ENCODE data around the gene IL17F. TPM values are rescaled to one million over a fixed set of nuclear protein-coding genes. Genes with fewer than 3 reads are reported as not detected.

Gene IL17F
- total RNA-seq, 1 donor from 2014 or later = not detected

- Histone ChIP-seq H3K4me1 (ENCODE audit: control insufficient read depth in 3 of 3, insufficient read depth in 3 of 3, low read length in 3 of 3) (no peaks in the 10 kb centered on the region), H3K9ac (ENCODE audit: low read depth in 1 of 3, low read length in 3 of 3) (no peak overlapping the region), H3K27ac (ENCODE audit: low read depth, low read length) (no peak overlapping the region), H3K27me3 (ENCODE audit: control insufficient read depth in 3 of 3, insufficient read depth in 3 of 3, low read length in 3 of 3) (peaks cover 3 to 4% (median 3%) of the 10 kb centered on the region in 3 donors), H3K9me3 (ENCODE audit: control insufficient read depth in 3 of 3, low read length in 3 of 3) (no peaks in the 10 kb centered on the region), H3K36me3 (ENCODE audit: control insufficient read depth in 3 of 3, insufficient read depth in 3 of 3, low read length in 3 of 3) (no peaks in the 10 kb centered on the region), H3K4me3 (ENCODE audit: low read length in 3 of 3) (no peak overlapping the region)
Observed at GRCh38 chr6:52251113-52251512, 6.8 kb upstream of the IL17F start.

DNA sequence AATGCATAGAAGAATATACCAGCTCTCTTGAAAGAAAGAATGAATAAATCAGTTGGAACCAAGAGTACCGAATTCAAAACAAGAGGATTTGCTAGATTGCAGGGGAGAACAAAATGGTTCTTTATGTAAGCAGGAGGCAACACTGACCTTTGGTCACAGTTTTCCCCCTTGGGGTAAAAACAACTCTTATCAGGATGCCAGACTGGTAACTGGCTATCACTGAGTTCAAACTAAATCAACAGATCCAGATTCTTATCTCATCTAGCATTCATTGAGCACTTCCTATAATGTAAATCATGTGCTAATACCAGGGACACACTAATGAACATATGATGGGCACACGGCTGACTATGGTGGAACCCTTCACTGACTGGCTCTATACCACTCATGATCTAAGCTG lies 4.8 kb upstream of the IL17F start:
- no peak overlapping the region for H3K4me3 ChIP-seq (ENCODE audit: low read length in 3 of 3)
- H3K36me3 ChIP-seq (ENCODE audit: control insufficient read depth in 3 of 3, insufficient read depth in 3 of 3, low read length in 3 of 3) = no peaks in the 10 kb centered on the region
- H3K9me3 ChIP-seq (ENCODE audit: control insufficient read depth in 3 of 3, low read length in 3 of 3) = no peaks in the 10 kb centered on the region
- H3K9ac ChIP-seq (ENCODE audit: low read depth in 1 of 3, low read length in 3 of 3) = no peak overlapping the region
- no peaks in the 10 kb centered on the region for H3K4me1 ChIP-seq (ENCODE audit: control insufficient read depth in 3 of 3, insufficient read depth in 3 of 3, low read length in 3 of 3)
- peaks cover 0 to 3% (median 0%) of the 10 kb centered on the region in 3 donors for H3K27me3 ChIP-seq (ENCODE audit: control insufficient read depth in 3 of 3, insufficient read depth in 3 of 3, low read length in 3 of 3)
- no peak overlapping the region for H3K27ac ChIP-seq (ENCODE audit: low read depth, low read length)

- no peak overlapping the region for H3K27ac ChIP-seq (ENCODE audit: low read depth, low read length)
- H3K27me3 ChIP-seq (ENCODE audit: control insufficient read depth in 3 of 3, insufficient read depth in 3 of 3, low read length in 3 of 3) = peaks cover 0 to 3% (median 0%) of the 10 kb centered on the region in 3 donors
- no peaks in the 10 kb centered on the region for H3K36me3 ChIP-seq (ENCODE audit: control insufficient read depth in 3 of 3, insufficient read depth in 3 of 3, low read length in 3 of 3)
- H3K4me3 ChIP-seq (ENCODE audit: low read length in 3 of 3) = no peak overlapping the region
- no peaks in the 10 kb centered on the region for H3K4me1 ChIP-seq (ENCODE audit: control insufficient read depth in 3 of 3, insufficient read depth in 3 of 3, low read length in 3 of 3)
- no peak overlapping the region for H3K9ac ChIP-seq (ENCODE audit: low read depth in 1 of 3, low read length in 3 of 3)
- no peaks in the 10 kb centered on the region for H3K9me3 ChIP-seq (ENCODE audit: control insufficient read depth in 3 of 3, low read length in 3 of 3)
Observed at GRCh38 chr6:52245425-52245824, 1.1 kb upstream of the IL17F start.

DNA sequence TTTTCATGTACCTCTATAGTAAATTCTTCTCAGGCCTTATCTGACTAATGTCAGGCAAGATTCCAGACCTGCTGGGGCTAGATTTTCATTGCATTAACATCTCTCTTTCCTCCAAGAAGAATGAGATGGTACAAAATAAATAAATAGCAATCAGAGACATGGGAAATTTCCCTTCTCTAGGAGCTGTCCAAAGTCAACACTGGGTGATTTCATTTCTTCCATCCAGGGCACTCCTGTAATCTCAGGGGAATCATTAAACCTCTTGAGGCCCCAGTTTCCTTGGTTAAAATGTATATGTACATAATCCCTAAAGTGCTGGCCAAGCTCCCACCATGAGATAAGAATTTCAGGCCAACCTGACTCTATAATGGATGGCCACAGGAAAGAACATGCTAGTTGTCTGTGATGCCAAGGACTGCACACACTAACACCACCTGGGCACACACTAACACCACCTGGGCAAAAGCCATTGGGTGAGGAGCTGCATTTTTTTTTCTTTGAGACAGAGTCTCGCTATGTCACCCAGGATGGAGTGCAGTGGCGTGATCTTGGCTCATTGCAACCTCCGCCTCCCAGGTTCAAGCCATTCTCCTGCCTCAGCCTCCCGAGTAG lies 912 bp downstream of the IL17F start:
- H3K27ac ChIP-seq (ENCODE audit: low read depth, low read length) = no peak overlapping the region
- H3K4me3 ChIP-seq (ENCODE audit: low read length in 3 of 3) = no peak overlapping the region
- H3K9me3 ChIP-seq (ENCODE audit: control insufficient read depth in 3 of 3, low read length in 3 of 3) = no peaks in the 10 kb centered on the region
- no peak overlapping the region for H3K9ac ChIP-seq (ENCODE audit: low read depth in 1 of 3, low read length in 3 of 3)
- no peaks in the 10 kb centered on the region for H3K27me3 ChIP-seq (ENCODE audit: control insufficient read depth in 3 of 3, insufficient read depth in 3 of 3, low read length in 3 of 3)
- no peaks in the 10 kb centered on the region for H3K36me3 ChIP-seq (ENCODE audit: control insufficient read depth in 3 of 3, insufficient read depth in 3 of 3, low read length in 3 of 3)
- no peaks in the 10 kb centered on the region for H3K4me1 ChIP-seq (ENCODE audit: control insufficient read depth in 3 of 3, insufficient read depth in 3 of 3, low read length in 3 of 3)

- H3K36me3 ChIP-seq (ENCODE audit: control insufficient read depth in 3 of 3, insufficient read depth in 3 of 3, low read length in 3 of 3) = no peaks in the 10 kb centered on the region
- no peaks in the 10 kb centered on the region for H3K9me3 ChIP-seq (ENCODE audit: control insufficient read depth in 3 of 3, low read length in 3 of 3)
- no peak overlapping the region for H3K4me3 ChIP-seq (ENCODE audit: low read length in 3 of 3)
- no peaks in the 10 kb centered on the region for H3K4me1 ChIP-seq (ENCODE audit: control insufficient read depth in 3 of 3, insufficient read depth in 3 of 3, low read length in 3 of 3)
- peaks cover 0 to 3% (median 0%) of the 10 kb centered on the region in 3 donors for H3K27me3 ChIP-seq (ENCODE audit: control insufficient read depth in 3 of 3, insufficient read depth in 3 of 3, low read length in 3 of 3)
- no peak overlapping the region for H3K9ac ChIP-seq (ENCODE audit: low read depth in 1 of 3, low read length in 3 of 3)
- H3K27ac ChIP-seq (ENCODE audit: low read depth, low read length) = no peak overlapping the region
Observed at GRCh38 chr6:52241819-52242218, 2.5 kb downstream of the IL17F start.

DNA sequence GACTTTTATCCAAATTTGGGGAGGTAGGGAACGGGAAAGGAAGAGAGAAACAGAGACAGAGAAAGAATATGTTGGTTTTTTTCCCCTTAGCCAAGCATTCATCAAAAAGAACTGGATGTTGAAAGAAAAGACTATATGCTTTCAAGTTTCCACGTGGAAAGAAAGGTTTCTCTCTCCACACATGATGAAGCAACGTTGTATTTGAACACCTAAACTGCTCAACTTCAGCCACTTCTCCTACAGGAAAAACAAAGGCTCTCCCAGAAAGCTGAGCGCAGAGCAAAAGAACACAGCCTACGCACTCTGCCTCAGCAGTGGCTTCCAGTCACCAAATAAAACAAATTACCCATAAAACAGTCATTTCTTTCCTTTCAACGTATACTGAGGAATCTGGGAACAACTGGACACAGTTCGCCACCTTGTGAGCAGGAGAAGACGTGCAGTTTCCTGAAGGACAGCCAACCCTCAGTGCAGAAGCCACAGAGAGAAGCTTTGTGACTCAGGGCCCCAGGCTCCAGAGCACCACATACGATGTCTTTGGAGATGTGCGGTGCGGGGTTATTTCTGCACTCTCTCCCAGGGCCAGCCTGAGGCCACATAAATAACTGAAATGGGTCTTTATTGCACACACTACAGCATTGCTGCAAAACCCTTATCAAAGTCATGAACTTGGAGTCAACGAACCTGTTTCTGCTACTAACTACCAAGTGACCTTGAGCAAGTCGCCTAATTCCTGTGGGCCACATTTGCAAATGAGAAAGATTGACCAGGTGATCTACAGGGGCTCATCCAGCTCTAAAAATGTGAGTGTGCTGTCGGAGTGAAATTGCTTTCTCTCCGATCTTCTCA lies 10.1 kb downstream of the IL17F start:
- H3K9me3 ChIP-seq (ENCODE audit: control insufficient read depth in 3 of 3, low read length in 3 of 3) = no peaks in the 10 kb centered on the region
- no peak overlapping the region for H3K4me3 ChIP-seq (ENCODE audit: low read length in 3 of 3)
- H3K27me3 ChIP-seq (ENCODE audit: control insufficient read depth in 3 of 3, insufficient read depth in 3 of 3, low read length in 3 of 3) = peaks cover 0 to 3% (median 0%) of the 10 kb centered on the region in 3 donors
- no peaks in the 10 kb centered on the region for H3K36me3 ChIP-seq (ENCODE audit: control insufficient read depth in 3 of 3, insufficient read depth in 3 of 3, low read length in 3 of 3)
- no peak overlapping the region for H3K27ac ChIP-seq (ENCODE audit: low read depth, low read length)
- no peak overlapping the region for H3K9ac ChIP-seq (ENCODE audit: low read depth in 1 of 3, low read length in 3 of 3)
- no peaks in the 10 kb centered on the region for H3K4me1 ChIP-seq (ENCODE audit: control insufficient read depth in 3 of 3, insufficient read depth in 3 of 3, low read length in 3 of 3)

DNA sequence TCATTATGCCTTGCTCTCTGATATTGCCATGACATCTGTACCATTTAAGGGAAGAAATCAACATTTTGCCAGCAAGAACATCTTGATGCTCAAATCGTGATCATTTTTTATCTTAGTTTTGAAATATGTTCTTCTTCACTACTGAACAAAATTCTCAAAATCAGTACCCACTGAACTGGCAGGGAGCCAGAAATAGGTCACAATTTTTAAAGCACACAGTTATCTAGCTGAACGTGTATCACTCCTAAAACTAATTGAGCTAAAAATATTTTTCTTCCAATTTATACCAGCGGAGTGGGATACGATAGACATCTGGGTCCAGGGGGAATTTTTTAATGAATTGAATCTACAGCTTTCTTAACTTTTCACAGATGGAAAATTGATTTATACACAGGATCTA lies 11.3 kb downstream of the IL17F start:
- Histone ChIP-seq H3K9ac (ENCODE audit: low read depth in 1 of 3, low read length in 3 of 3) (no peak overlapping the region), H3K9me3 (ENCODE audit: control insufficient read depth in 3 of 3, low read length in 3 of 3) (no peaks in the 10 kb centered on the region), H3K4me1 (ENCODE audit: control insufficient read depth in 3 of 3, insufficient read depth in 3 of 3, low read length in 3 of 3) (no peaks in the 10 kb centered on the region), H3K27ac (ENCODE audit: low read depth, low read length) (no peak overlapping the region), H3K27me3 (ENCODE audit: control insufficient read depth in 3 of 3, insufficient read depth in 3 of 3, low read length in 3 of 3) (peaks cover 0 to 3% (median 0%) of the 10 kb centered on the region in 3 donors), H3K4me3 (ENCODE audit: low read length in 3 of 3) (no peak overlapping the region), H3K36me3 (ENCODE audit: control insufficient read depth in 3 of 3, insufficient read depth in 3 of 3, low read length in 3 of 3) (no peaks in the 10 kb centered on the region)

DNA sequence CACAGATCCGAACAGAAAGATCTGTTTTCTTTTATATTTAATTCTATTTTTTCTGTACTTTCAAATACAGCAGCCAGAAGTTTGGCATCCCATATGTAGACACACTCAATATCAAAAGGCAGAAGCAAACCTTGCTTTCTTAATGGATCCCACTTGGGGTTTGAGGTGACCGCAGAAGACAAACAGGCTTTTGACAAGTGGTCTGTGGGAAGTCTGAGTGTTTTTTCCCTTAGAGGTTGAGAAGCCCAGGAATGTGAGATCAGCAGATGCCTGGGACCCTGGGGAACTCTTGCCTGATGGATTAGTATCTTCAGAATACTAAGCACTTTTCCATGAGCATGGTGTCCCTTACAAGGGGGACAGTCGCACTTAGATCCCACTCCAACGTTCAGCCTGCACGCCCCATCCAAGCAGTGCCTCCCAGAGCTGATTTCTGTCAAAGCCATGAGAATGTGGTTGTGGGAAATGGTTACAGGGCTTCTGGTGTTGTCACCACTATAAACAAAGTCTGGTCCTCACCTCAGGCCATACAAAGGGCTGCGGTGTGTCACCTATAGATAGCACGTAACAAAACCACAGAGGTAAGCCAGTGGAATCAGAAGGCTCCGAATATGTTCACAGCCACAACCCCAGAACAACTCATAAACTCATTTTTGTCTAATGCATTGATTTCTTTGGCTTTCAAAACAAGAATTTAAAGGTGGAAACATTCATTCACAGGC lies 12.7 kb downstream of the IL17F start:
- H3K9me3 ChIP-seq (ENCODE audit: control insufficient read depth in 3 of 3, low read length in 3 of 3) = no peaks in the 10 kb centered on the region
- H3K27ac ChIP-seq (ENCODE audit: low read depth, low read length) = no peak overlapping the region
- no peaks in the 10 kb centered on the region for H3K36me3 ChIP-seq (ENCODE audit: control insufficient read depth in 3 of 3, insufficient read depth in 3 of 3, low read length in 3 of 3)

DNA sequence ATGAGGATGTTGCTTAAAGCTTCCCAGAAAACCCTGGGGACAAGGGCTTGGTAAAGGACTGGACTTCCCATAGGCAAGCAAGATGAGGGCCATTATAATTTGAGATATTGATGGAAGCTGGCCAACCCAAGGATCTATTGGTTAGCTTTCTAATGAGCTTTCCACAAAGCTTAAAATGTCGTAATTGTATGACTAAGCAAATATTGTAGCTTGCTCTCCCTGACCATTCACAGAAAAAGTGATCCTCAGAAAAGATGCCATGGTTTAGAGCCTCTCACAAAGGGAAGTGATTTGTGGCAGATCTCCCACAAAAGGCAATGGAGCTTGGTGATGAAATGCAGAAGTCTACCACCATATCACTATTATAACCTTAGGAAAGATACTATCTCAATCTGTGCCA lies 13.6 kb downstream of the IL17F start:
- Histone ChIP-seq H3K27me3 (ENCODE audit: control insufficient read depth in 3 of 3, insufficient read depth in 3 of 3, low read length in 3 of 3) (no peaks in the 10 kb centered on the region), H3K9me3 (ENCODE audit: control insufficient read depth in 3 of 3, low read length in 3 of 3) (no peaks in the 10 kb centered on the region), H3K4me1 (ENCODE audit: control insufficient read depth in 3 of 3, insufficient read depth in 3 of 3, low read length in 3 of 3) (no peaks in the 10 kb centered on the region), H3K36me3 (ENCODE audit: control insufficient read depth in 3 of 3, insufficient read depth in 3 of 3, low read length in 3 of 3) (no peaks in the 10 kb centered on the region), H3K9ac (ENCODE audit: low read depth in 1 of 3, low read length in 3 of 3) (no peak overlapping the region), H3K27ac (ENCODE audit: low read depth, low read length) (no peak overlapping the region), H3K4me3 (ENCODE audit: low read length in 3 of 3) (no peak overlapping the region)

More for the DNA sequence above, 12.7 kb downstream of the IL17F start:
- Histone ChIP-seq H3K4me3 (ENCODE audit: low read length in 3 of 3) (no peak overlapping the region), H3K27me3 (ENCODE audit: control insufficient read depth in 3 of 3, insufficient read depth in 3 of 3, low read length in 3 of 3) (no peaks in the 10 kb centered on the region), H3K9ac (ENCODE audit: low read depth in 1 of 3, low read length in 3 of 3) (no peak overlapping the region), H3K4me1 (ENCODE audit: control insufficient read depth in 3 of 3, insufficient read depth in 3 of 3, low read length in 3 of 3) (no peaks in the 10 kb centered on the region)

GRCh38 chr6:52227495-52227894 lies 16.8 kb downstream of the IL17F start:
- Histone ChIP-seq H3K36me3 (ENCODE audit: control insufficient read depth in 3 of 3, insufficient read depth in 3 of 3, low read length in 3 of 3) (no peaks in the 10 kb centered on the region), H3K4me3 (ENCODE audit: low read length in 3 of 3) (no peak overlapping the region), H3K9ac (ENCODE audit: low read depth in 1 of 3, low read length in 3 of 3) (no peak overlapping the region), H3K4me1 (ENCODE audit: control insufficient read depth in 3 of 3, insufficient read depth in 3 of 3, low read length in 3 of 3) (no peaks in the 10 kb centered on the region), H3K9me3 (ENCODE audit: control insufficient read depth in 3 of 3, low read length in 3 of 3) (no peaks in the 10 kb centered on the region), H3K27me3 (ENCODE audit: control insufficient read depth in 3 of 3, insufficient read depth in 3 of 3, low read length in 3 of 3) (peaks cover 0 to 3% (median 0%) of the 10 kb centered on the region in 3 donors), H3K27ac (ENCODE audit: low read depth, low read length) (no peak overlapping the region)

Measured in skeletal muscle tissue (tissue), 4 donors.